HG02973 (cell line): ENCODE results near the gene RFX4.

Experiments
- ATAC-seq: cut with Tn5 transposase; IDR thresholded peaks from one replicate; pipeline ENCODE4 v1.9.1; 2021; ENCODE audit warnings: moderate library complexity; ENCODE audit not compliant: unreplicated experiment

RFX4 gene

DNA sequence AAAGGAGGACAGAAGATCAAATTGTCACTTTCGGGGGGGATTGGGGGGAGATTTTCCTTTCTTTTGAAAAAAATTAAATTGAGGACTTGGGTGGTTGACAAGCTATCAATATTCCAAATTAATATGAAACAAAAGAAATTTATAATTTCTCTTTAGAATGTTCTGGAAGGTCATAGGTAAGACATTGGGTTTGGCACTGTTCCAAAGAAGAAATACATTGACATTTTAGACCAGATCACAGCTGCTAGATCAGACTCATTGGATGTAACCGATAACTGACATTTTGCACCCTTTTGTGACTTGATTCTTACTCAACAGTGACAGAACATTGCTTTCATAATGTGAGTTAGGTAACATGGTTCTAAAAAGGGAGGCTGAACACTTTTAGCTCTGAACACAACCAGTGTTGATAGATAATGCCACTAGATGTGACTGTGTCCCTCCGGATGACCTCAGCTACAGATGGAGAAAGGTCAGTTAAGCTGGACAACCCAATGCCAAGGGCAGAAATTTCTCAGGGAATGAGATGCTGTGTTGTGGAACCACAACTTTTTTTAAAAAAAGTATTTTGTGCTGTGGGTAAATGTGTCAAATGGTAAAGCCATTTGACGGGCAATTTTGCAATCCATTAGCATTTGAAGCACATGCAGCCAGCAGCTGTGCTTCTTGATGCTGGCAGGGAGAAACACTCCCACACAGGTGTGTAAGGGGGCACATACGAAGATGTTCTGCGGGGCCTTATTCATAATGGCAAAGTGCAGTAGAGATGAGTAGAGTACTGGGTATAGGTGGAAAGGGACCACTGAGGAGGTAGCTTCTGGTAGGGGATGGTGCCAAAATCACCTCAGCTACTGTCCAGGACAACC, 62.9 kb downstream of the RFX4 start:
- ATAC-seq, result no peak

DNA sequence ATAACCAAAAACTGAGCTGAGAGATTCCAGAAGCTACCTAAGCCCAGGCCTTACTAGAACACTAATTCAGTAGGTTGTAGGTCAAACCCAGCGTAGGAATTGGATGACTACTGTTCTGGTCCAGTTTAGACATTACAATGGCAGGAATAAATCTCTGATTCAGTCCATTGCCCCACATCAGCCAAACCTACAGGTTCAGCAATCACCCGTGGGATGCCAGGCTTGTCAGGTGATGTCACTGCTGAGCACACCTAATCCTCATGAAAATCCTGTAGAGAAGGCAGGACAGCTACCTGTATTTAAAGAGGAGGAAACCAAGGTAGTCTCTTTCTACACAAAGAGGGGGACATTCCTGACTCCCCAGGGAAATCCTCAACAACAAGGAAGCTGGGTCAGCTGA, 63.7 kb downstream of the RFX4 start:
- no peak for ATAC-seq

DNA sequence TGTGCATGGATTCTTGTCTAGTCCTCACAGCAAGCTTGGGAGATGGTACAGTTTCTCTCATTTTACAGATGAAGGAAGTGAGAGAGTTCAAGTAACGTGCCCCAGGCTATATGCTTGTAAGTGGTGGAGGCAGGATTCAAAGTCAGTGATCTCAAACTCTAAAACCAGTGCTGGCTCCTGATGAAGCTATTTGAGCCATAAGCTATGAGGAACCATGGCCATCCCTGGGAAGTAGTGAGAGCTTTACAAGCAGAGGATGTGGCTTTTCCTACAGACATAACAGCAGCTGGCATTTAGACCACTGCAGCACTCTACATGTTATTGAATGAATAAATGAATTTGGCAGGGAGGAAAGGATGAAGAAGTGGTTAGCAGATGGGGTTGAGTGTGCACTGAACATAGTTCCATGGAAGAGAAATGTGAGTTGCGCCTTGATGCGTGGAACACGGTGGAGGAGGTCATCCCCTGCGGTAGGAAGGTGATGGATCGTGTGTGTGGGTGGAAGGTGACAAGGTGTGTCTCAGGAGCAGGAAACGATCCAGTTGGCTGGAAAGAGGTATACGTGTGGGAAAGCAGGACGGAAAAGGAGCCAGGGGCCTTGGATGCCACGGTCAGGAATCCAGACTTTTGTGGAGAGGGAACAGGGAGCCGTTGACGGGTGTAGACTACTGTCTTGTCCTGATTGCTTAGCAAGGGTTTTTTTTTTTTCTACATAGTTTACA, 65.2 kb downstream of the RFX4 start:
- no peak for ATAC-seq

DNA sequence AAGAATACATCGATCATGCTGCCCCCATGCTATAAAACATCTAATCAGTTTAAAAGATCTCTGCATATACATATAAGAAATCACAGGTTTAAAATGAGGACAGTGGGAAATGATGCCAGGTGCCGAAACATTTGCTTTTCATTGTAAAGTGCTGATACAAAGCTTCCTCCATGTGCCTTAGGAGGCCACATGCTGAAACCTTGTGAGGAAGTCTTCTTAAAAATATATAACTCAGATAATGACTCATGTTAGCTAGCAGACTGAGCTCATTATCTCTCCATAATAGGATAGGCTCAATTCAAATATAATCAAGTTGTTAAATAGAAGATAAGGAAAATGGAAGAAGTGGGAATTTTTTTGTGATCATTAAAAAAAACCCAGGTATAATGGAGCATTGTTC, 65.9 kb downstream of the RFX4 start:
- ATAC-seq, result no peak

DNA sequence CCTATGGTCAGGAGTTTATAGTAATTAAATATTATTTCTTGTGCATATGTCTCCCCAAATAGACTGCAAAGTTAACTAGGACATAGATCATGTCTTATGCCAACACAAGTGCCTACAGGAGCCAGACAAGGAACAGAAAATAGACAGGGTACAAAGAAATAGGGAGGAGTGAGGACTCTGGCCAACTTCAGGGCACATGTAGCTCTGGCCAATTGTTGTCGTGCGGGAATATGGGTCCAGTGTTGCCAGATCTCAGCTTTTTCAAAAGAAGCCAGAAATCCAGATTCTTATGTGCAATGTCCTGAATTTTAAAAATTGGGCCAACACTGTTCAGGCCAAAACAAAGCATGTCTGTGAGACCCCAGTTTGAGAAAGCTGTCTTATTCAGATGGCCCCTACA, 68.7 kb downstream of the RFX4 start:
- ATAC-seq, result no peak

DNA sequence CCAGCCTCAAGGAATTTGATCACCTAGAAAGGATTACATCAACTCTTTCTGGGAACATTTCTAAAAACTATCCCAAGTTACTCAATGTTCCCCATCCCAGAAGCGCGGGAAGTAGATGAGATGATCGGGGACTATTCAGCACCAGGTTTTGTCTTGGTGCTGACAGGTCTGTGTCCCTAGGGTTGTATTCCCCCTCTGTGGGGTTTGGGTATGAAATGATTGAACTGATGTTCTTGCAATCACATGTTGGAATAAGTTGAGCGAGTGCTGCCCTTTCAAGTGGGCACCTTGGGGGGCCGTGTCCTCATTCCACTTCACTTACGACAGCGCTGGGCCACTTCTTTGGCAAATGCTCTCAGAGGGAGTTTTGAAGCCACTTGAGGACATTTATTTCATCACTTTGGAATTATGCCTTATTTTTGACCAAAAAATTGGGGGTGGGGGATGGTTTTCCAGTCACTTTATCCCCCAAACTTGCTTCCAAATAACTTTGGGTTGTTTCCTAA, 69.8 kb downstream of the RFX4 start:
- no peak for ATAC-seq

DNA sequence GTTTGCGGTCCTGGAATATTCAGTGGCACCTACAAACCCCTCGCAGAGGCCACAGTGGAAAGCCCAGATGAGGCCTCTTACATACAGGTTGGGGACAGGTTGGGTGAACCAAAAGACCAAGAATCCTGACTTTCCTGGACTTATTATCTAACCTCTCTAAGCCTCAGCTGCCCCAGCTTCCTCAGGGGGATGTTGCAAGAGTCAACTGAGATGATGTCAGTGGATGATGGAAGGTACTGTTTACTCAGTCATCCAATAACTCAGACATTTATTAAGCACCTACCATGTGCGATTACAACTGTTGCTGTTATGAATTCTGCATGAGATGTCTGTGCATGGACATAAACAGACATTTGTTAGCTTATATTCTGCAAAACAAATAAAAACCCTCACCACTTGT, 72.8 kb downstream of the RFX4 start:
- no peak for ATAC-seq

DNA sequence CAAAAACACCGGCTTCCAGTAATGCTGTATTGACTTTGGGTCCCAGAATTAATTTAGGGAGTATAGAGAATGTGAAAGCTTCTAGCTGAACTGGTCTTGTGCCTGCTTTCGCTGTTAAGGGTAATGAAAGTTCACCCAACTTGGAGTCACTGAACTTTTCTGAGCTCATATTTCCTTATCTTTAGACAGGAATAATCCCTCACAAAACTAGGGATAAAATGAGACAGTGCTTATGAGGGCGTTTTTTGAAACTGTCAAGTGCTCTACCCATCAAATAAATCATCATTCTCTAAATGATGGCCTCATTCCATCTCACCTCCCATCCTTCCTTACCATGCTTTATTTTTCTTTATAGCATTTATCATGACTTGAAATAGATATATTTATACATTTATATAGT, 74.7 kb downstream of the RFX4 start:
- no peak for ATAC-seq

DNA sequence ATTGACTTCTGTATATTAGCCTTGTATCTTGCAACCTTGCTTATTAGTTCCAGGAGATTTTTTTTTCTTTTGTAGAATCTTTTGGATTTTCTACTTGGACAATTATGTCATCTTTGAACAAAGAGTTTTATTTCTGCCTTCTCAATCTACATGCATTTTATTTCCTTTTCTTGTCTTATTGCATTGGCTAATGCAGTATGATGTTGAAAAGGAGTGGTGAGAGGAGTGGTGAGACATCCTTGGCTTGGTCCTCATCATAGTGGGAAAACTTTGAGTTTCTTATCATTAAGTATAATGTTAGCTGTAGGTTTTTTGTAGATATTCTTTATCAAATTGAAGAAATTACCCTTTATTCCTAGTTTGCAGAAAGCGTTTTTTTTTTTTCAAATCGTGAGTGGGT, 80.6 kb downstream of the RFX4 start:
- ATAC-seq, result no peak

DNA sequence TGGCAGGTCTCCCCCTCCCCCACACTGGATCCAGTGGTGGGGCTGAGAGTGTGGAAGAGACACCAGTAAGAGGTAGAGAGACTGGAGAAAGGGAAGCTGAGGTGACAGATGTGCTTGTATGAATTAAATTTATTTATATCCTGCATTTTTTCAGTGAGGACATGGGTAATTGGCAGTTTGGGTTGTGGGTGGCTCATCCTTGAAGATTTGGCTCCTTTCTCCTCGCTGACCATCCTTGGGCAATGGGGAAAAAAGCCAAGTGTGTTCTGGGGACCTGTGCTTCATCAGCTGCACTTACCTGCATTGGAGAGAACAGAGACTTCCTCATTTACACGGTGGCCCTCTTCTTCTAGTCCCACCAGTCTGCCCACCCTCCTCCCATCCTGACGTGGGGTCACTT, 86.4 kb downstream of the RFX4 start:
- no peak for ATAC-seq

DNA sequence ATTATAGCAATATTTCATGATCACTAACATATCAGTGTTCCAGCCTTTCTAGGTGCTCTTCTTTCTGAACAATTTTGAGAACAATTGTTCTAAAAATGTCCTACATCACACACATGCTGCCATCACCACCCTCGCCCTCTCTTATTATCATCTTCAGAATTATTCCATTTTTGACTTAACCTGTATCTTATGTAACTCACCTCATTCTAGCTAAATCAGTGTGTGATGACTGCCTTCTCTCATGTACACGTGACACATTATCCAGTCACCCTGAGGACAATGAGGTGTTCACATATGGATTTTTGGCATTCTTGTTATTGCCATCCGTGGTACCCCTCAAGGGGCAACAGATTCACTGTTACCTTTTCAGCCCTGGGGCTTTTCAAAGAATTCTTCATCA, 87.3 kb downstream of the RFX4 start:
- ATAC-seq, result no peak

DNA sequence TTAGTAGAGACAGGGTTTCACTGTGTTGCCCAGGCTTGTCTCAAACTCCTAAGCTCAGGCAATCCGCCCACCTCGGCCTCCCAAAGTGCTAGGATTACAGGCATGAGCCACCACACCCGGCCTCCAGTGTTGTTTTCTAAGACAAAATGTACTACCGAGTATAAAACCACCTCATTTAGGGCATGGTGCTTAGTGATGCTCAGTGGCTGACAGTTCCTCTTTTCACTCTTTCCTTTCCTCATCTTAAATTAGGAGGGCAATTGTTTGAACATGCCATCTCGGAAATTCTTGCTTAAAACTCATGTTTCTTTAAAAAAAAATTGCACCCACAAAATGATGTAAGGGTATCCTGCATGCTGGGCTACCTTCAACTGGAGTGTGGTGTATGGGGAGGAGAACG, 89.0 kb downstream of the RFX4 start:
- no peak for ATAC-seq

DNA sequence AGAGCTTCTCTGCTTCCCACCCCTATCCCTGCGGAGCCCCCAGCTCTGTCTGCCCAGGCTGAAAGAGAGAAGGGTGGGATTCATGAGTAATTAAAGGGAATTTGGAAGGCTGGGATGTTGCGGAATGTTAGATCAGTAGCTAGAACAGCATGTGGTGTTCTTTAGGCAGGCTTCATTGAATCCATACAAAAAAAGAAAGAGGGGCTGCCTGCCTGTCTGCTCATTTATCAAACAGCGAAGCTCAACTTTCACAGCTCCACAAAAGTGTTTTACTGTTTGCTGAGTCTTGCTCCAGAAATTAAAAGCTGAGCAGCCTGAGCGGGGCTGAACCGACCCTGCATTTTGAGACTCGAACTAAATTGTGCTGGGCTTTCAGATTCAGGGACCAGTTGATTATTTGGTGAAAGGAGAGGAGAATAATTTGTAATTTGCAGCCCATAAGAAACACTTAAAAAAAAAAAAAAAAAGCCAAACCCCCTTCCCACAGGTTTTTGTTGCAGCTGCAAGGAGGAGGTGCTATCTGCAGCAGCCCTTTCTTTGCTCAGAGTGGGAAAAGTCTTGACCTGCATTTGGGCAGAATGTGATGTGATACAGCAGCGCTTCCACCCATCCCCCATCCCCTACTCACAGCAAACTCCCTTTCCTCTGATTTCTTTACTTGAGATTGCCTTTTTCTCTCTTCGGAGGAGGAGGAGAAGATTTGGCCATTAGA, 89.7 kb downstream of the RFX4 start:
- ATAC-seq, result no peak

DNA sequence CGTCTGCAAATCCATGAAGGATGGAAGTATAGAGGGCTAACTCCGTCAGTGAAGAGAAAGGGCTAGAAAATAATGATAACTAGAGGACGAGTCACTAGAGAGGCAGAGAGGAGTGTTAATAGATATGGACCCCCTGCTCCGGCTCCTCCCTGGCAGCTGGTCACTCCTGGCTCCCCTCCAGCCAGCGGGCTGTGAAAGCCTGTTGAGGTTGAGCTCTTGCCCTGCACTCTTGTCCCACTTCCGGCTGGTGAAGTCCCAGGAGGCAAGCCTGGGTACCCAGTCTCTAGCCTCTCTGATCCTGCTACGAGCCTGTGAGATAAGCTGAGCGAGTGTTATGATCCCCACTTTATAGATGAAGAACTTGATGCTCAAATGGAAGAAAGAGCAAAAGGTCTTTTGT, 90.3 kb downstream of the RFX4 start:
- ATAC-seq, result no peak

DNA sequence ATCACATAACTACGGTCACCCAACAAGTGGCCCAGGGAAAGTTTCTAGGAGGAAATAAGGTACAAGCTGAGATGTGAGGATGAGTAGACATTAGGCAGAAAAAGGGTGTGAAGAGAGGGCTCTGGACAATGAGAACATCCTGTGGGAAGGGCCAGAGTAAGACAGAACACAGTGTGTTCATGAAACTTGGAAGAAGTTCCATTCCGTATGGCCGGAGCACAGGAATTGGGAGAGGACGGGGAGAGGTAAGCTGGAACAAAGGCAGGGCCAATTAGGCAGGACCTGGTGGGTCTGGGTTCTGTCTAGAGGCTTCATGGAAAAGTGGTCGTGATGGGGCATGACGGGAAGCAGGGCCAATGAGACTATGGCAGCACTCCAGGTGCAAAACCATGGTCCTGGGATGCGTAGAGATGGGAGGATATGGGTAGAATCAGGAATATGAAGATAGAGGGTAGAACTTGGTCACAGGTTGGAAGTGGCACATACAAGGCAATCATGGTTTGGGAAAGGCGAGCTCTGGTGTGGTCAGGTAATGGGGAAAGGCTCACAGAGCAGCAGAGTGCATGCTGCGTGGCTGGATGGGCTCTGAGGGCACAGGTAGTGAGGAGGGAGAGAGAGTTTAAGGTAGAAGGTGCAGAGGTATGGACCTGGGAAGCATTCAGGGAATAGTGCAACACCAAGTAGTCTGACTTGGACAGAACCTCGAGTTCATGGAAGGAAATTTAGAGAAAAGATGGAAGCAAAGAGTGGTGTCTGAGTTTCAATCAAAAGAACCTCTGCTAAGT, 93.0 kb downstream of the RFX4 start:
- no peak for ATAC-seq

DNA sequence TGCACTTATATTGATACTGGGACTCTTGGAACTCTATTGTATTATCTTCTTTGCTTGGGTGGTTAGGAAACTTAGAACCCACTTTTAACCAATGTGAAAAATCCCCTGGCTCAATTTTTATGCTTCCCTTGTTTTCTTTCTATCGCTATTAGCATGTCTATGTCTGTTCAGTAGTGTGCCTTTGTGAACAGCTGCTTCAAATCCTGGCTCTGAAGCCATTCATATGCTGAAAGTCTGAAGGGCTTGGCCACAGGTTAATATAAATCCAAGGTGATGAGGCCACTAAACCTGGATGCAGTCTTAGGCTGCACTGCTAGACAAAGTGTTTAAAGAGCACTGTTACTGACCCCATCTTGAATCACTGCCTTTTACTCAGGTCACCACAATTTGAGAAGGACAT, 96.8 kb downstream of the RFX4 start:
- no peak for ATAC-seq

DNA sequence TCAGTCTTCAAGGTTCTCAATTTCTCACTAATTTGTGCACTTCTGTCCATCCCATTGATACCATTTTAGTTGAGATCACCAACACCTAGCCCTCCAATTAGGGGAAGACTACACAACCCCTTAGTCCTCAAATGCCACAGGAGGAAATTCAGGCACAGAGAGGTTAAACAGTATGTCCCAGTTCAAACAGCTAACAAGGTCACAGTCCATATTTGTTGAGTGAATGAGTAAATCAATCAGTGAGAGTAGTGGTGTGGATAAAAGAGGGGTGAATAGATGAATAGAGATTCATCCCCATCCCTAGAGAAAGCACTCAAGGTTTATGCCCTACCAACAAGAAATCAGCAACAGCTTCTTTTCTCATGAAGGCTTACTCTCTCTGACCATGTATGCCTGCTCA, 97.5 kb downstream of the RFX4 start:
- no peak for ATAC-seq

DNA sequence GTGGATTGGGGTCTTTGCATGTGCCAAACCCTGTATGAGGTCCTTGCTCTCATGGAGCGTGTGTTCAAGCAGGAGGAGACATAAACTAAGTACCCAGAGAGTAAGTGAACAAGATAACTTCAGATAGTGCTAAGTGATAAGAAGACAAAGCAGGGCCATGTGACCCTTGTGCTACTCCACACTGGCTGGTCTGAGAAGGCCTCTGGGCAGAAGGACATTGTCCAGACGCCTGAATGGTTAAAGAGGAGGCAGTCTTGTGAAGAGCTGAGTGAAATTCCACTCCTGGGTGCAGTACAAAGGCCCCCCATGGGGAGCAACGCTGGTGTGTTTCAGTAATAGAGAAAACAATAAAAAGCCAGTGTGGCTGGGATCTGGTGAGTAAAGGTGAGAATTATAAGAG, 98.4 kb downstream of the RFX4 start:
- ATAC-seq, result no peak

DNA sequence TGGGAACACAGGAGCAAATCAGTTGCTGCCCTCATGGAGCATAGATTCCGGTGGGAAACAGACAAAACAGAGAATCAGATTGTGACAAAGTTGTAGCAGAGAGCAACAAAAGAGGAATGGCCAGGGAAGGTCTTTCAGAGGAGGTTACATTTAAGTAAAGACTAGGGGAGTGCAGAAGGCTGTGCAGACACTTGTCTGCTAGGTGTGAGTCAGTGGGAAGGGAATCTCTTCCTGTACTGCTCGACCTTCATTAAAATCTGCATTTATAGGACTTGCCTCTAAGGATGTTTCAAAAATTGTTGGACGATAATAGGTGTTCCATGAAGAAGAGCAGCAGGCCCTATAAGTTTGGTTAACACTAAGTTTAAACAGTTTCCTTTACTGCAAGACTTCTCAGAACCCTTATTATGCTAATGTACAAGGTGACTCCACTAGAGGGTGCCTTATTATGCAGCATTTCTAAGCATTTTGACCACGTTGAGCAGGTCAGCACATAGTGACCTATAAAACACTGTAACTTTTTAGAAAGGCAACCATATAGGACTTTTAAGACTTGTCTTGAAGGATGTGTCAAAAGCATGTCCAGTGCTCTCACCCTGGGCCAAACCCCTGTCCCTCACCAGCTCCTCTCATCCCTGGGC, 99.9 kb downstream of the RFX4 start:
- no peak for ATAC-seq

DNA sequence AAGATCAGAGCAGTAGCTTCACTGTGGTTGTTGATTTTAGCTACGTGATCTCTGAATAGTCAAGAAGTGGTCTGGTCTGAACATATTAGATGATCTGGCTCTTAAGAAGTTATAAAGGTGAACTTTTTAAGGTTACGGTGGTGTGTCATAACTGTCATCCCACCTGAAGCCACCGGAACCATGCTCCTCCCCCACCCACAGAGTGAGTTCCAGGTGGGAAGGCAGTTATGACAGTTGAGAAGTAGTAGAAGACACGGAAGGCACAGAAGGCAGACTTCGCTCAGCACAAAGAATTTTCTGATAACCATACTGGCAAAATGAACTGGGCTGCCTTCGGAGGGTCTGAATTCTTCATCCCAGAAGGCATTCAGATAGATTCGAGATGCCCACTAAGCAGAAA, 101.7 kb downstream of the RFX4 start:
- ATAC-seq, result no peak
